ENCODE results near the gene UCK1.

Gene UCK1

DNA sequence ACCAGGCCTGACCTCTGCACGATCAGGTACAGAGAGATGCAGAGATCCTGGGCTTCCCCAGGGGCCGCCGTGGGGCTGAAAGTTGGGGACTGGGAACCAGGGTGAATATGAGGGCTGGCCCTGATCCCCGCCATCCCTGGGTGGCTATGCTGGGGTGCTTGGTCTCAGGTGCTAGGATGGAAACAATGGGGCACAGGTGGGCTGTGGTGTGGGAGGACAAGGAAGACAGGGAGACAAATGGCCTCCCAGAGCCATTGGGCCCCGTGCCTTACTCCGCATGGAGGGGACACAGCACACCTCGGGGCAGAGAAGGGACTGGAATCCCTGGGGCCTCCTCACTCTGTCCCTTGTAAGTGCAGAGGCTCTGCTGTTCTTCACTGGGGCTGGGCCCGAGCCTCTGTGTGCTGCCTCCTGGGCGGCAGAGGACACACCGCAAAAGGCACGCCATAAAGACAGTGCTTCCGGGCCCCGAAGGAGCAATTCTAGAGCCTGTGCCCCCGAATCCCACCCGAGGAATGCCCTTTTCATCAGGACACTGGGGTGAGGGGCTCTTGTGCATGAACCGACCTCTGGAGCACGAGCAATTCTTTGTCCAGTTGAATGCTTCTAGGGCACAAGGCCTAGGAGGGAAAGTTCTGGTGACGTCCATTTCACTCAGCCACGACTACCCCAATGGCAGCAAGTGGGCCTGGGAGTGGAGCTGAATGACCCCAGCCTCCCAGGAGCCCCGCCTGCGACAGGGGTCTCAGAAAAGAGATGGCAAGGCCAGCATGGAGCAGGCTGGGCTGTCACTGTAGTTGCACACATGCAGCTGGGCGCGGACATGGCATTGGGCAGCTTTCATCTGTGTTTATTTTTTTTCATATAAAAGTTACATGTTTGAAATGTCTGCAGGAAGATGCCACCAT lies 45.1 kb upstream of the UCK1 start:
- TF ChIP-seq, protein P1, sequence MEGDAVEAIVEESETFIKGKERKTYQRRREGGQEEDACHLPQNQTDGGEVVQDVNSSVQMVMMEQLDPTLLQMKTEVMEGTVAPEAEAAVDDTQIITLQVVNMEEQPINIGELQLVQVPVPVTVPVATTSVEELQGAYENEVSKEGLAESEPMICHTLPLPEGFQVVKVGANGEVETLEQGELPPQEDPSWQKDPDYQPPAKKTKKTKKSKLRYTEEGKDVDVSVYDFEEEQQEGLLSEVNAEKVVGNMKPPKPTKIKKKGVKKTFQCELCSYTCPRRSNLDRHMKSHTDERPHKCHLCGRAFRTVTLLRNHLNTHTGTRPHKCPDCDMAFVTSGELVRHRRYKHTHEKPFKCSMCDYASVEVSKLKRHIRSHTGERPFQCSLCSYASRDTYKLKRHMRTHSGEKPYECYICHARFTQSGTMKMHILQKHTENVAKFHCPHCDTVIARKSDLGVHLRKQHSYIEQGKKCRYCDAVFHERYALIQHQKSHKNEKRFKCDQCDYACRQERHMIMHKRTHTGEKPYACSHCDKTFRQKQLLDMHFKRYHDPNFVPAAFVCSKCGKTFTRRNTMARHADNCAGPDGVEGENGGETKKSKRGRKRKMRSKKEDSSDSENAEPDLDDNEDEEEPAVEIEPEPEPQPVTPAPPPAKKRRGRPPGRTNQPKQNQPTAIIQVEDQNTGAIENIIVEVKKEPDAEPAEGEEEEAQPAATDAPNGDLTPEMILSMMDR (IDR thresholded peaks at IDR 0.05; ENCODE audit: insufficient read depth, low read depth, low read length, missing control alignments), result no peak
- no peak for DNase-seq (ENCODE audit: low read depth)
- no peak overlapping the region for H3K4me3 ChIP-seq (ENCODE audit: low read depth, low read length)

DNA sequence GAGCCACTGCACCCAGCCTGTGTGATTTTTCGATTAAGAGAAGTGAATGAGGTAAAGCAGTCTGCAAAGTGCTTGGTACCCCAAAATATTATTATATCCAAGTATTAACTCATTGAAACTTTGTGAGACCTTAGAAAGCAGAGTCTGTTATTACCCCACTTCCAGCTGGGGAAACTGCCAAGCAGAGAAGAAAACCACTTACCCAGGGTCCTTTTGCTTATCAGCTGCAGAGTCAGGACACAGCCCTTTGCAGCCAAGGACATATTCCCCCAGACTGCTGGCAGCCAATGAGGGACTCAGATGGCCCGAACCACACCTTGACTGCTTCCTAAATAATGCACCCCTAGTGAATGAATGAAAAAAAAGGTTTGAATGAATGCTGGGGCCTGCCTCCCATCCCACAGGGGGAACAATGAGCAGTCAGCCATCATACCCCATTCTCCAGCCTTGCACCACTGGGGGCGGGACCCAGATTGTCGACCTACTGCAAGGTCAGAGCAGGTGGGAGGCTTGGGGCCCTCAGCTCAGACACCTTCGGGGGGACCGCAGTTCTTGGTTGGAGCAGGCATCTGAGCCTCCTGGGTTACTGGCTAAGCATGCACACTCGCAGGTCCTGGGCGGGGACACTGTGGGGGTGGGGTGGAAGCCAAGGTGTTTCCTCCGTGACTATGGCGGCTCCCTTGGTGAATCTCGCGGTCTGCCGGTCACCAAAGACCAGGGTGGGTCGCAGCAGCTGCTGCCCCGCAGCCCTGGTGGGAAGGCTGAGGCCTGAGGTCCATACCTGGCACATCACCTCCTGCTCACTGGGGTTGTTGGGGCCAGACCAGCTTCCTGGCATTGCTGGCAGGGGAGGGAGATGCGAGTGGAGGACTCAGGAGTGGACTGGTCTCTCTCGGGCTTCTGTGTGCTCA lies 43.9 kb upstream of the UCK1 start:
- H3K4me3 ChIP-seq (ENCODE audit: low read depth, low read length), result no peak overlapping the region
- TF ChIP-seq, protein P1 (IDR thresholded peaks at IDR 0.05; ENCODE audit: insufficient read depth, low read depth, low read length, missing control alignments), result no peak
- no peak for DNase-seq (ENCODE audit: low read depth)

DNA sequence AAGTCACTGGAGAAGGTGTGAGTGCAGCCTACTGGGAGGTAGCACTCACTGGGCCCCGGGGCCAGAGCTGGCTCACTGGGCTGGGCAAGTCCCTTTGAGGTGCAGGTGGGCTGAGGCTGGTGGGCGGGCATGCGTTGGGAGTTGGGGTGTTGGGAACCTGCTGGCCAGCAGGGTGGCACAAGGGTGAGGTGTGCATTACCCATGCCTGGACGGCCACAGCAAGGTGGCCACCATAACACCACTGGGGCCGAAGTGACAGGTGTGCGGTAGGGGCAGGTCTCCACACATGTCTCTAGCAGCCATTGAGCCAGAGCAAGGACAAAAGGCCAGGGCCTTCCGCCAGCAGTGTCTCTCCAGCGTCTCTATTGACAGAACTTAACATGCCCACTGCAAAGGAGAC lies 36.8 kb upstream of the UCK1 start:
- TF ChIP-seq, protein P1 (IDR thresholded peaks at IDR 0.05; ENCODE audit: insufficient read depth, low read depth, low read length, missing control alignments), result no peak
- no peak for DNase-seq (ENCODE audit: low read depth)
- no peak overlapping the region for H3K4me3 ChIP-seq (ENCODE audit: low read depth, low read length)

DNA sequence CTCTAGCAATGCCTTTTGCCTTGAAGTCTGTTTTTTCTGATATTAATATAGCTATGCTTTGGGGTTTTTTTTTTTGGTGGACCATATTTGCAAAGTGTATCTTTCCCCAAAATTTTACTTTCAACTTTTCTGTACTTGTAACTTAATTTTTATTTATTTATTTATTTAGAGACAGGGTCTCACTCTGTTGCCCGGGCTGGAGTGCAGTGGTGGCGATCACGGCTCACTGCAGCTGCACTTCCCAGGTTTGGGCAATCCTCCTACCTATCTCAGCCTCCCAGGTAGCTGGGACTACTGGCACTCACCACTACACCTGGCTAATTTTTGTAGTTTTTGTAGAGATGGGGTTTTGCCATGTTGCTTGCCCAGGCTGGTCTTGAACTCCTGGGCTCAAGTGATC lies 35.1 kb upstream of the UCK1 start:
- no peak for DNase-seq (ENCODE audit: low read depth)
- H3K4me3 ChIP-seq (ENCODE audit: low read depth, low read length), result no peak overlapping the region
- TF ChIP-seq, protein P1 (IDR thresholded peaks at IDR 0.05; ENCODE audit: insufficient read depth, low read depth, low read length, missing control alignments), result no peak

DNA sequence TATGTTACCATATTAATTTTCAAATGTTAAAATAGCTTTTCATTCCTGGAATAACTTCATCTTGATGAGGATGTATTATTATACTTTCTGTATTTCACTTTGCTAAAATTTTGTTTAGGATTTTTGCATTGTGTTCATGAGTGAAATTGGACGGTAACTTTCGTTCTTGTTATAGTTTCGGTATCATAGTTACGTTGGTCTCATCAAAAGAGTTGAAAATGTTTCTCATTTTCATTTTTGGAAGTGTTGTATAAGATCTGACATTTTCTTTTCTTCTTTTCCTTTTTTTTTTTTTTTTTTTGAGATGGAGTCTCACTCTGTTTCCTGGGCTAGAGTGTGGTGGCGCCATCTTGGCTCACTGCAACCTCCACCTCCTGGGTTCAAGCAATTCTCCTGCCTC lies 34.3 kb upstream of the UCK1 start:
- TF ChIP-seq, protein P1 (IDR thresholded peaks at IDR 0.05; ENCODE audit: insufficient read depth, low read depth, low read length, missing control alignments), result no peak
- peak; percentile 55 for DNase-seq (ENCODE audit: low read depth)
- no peak overlapping the region for H3K4me3 ChIP-seq (ENCODE audit: low read depth, low read length)

DNA sequence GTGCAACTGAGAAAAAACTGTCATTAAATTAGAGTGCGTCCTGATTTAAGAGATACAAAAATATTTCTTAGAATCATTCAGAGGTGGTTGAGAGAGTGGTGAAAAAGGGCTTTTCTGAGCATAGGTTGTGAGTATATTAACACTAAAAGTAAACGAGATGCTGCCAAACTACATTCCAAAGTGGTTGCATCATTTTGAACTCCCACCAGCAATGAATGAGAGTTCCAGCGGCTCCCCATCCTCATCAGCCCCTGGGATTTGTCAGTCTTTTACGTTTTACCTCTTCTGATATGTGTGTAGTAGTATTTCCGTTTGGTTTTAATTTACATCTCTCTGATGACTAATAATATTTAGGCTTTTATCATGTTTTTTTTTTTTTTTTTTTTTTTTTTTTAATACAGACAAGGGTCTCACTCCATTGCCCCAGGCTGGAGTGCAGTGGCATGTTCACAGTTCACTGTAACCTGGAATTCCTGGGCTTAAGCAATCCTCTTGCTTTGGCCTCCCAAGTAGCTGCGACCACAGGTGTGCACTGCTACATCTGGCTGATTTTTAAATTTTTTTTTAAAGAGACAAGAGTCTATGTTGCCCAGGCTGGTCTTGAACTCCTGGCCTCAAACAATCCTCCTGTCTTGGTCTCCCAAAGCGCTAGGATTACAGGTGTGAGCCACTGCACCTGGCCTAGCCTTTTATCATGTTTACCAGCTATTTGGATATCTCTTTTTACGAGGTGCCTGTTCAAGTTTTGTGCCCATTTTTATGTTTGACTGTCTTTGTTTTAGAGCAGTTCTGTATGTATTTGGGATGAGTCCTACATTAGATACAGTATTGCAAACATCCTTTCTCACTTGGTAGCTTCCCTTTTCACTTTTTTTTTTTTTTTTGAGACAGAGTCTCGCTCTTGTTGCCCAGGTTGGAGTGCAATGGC lies 31.2 kb upstream of the UCK1 start:
- TF ChIP-seq, protein P1 (IDR thresholded peaks at IDR 0.05; ENCODE audit: insufficient read depth, low read depth, low read length, missing control alignments), result no peak
- no peak overlapping the region for H3K4me3 ChIP-seq (ENCODE audit: low read depth, low read length)
- no peak for DNase-seq (ENCODE audit: low read depth)

All from GM12865 (cell line).